ENCODE data around the gene DHRS7B.

DNA sequence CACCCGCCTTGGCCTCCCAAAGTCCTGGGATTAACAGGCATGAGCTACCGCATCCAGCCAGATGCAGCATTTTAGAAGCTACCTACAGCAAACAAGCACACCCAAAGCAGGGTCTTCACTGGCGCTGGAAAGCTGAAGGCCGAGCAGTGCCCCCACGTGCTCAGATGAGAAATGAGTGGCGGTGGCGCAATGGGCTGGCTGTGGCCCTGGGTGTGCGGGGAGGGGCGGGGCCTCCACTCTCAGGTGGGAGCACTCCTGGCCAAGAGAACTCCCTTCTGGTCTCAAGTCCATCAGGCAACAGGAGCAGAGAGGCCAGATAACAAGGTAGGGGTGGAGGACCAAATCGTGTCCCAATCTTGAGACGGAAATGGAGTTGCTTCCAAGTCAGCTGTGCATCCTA lies 75.1 kb downstream of the DHRS7B start:
- TF ChIP-seq, protein P1, sequence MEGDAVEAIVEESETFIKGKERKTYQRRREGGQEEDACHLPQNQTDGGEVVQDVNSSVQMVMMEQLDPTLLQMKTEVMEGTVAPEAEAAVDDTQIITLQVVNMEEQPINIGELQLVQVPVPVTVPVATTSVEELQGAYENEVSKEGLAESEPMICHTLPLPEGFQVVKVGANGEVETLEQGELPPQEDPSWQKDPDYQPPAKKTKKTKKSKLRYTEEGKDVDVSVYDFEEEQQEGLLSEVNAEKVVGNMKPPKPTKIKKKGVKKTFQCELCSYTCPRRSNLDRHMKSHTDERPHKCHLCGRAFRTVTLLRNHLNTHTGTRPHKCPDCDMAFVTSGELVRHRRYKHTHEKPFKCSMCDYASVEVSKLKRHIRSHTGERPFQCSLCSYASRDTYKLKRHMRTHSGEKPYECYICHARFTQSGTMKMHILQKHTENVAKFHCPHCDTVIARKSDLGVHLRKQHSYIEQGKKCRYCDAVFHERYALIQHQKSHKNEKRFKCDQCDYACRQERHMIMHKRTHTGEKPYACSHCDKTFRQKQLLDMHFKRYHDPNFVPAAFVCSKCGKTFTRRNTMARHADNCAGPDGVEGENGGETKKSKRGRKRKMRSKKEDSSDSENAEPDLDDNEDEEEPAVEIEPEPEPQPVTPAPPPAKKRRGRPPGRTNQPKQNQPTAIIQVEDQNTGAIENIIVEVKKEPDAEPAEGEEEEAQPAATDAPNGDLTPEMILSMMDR (conservative IDR thresholded peaks at IDR 0.05; ENCODE audit: low read depth, low read length) = no peak
- no peak for TF ChIP-seq EZH2 (IDR thresholded peaks at IDR 0.05; ENCODE audit: low read length, unreplicated experiment)

All from PC-3 (cell line).